GM19240 (cell line): Measurements from ENCODE around the gene MFAP4.

Experiments
- DNase-seq: peaks from one replicate; pipeline ENCODE4 v3.0.0; 2011; ENCODE audit warnings: low spot score; ENCODE audit not compliant: insufficient read length

Gene MFAP4, protein sequence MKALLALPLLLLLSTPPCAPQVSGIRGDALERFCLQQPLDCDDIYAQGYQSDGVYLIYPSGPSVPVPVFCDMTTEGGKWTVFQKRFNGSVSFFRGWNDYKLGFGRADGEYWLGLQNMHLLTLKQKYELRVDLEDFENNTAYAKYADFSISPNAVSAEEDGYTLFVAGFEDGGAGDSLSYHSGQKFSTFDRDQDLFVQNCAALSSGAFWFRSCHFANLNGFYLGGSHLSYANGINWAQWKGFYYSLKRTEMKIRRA

DNA sequence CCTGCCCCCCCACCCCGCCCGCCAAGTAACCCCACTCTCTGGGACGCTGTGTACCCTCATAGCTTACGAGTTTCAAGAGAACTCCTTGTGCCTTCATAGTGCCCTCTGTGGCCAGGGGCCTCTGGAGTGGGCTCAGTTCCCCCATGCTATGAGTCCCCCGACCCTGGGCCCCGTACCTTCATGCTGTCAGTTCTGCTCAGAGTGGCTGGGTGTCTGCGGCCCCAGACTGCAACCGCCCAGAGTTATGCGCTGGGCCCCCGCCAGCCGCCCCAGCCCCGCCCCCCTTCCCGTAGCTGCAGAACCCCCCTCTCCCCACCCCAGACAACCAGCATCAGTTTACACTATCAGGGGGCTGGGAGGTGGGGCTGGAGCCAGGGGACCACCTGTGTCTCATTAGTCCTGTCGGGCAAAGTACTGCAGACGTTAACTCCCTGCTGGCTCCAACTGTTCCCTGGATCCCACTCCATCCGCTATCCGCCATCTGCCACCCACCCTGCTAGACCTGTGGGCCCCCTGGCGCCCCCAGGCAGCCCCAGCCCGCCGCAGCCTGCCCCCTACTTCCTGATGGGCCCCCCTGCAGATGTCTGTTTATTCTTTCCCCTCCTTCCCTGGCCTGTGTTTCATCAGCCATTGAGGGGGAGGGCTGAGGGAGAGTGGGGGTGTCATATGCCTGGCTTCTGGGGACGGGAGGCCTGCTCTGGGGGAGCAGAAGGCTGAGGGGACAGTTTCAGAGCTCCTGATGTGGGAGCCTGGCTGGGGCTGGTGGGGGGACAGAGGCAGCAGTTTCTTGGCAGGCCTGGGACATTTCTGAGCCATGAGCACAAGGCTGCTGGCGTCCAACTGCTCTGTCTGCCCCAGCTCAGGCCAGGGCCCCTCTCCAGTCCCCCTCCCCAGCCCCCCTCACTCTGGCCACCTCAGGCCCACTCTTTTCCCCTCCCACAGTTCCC lies at the start of gene MFAP4:
Gene MFAP4 (minus strand): TSS at position 217 of the 947 bp plus-strand sequence. CDS start 35 bp downstream, at position 182.
- DNase-seq, result no peak

DNA sequence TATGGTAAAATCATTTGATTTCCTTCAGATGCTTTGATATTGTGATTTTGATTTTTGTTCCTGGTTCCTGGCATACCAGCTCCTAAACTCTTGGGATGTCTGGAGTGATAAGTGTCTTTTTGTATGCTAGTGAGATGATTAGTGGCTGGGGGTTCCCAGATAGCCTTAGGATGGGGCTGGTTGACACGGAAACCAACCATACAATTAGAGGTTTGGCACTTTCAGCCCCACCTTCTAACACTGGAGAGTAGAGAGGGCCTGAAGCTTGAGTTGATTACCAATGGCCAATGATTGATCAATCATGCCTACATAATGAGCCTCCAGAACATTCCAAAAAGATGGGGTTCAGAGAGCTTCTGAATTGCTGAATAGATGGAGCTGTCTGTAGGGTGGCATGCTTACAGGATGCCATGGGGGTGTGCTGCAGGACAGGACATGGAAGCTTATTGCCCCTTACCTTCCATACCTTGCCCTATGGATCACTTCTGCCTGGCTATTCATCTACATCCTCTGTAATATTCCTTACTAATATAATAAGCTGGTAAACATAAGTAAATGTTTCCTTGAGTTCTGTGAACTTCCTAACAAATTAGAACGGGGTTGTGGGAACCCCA lies 46.8 kb upstream of the MFAP4 start:
- no peak for DNase-seq

DNA sequence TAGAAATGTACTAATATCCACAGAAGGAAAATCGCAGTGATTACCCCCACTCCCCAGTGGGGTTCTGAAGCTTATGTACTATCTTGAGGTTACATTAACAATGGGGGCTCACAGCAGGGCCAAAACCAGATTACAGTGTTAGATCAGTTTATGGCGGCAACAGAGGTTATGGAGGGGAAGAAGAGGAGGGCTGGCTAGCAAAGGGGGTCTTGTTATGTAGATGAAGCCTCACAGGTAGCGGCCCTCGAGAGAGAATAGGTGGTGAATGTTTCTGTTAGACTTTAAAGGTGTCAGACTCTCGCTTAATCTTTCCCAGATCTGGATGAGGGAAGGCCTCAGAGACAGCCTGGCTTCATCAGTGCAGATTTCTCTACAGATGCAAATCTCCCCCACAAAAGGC lies 46.3 kb upstream of the MFAP4 start:
- DNase-seq, result no peak

DNA sequence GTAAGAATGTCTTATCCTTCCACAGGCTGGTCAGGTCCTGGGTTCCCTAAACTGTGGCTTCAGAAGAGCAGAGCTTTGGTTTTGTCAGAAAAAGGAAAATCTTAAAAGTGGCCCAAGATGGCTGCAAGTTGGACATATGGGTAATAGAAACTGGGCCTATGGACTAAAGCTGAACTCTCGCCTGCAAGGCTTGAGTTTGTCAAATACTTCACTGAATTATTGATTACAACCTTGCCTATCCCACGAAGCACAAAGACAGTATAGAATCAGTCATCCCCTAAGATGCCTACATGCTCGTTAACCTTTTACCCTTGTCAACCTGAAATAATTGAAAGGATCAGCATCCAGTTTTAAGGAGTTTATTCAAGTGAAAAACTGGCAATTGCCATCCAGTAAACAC lies 44.7 kb upstream of the MFAP4 start:
- no peak for DNase-seq

DNA sequence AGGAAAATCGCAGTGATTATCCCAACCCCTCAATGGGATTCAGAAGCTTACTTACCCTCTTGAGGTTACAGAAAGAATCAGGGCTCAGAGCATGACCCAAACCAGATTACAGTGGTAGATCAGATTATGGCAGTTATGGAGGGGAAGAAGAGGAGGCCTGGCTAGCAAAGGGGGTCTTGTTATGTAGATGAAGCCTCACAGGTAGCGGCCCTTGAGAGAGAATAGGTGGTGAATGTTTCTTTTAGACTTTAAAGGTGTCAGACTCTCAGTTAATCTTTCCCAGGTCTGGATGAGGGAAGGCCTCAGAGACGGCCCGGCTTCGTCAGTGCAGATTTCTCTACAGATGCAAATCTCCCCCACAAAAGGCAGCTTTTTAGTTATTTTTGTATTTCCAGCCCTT lies 39.6 kb upstream of the MFAP4 start:
- DNase-seq, result no peak

DNA sequence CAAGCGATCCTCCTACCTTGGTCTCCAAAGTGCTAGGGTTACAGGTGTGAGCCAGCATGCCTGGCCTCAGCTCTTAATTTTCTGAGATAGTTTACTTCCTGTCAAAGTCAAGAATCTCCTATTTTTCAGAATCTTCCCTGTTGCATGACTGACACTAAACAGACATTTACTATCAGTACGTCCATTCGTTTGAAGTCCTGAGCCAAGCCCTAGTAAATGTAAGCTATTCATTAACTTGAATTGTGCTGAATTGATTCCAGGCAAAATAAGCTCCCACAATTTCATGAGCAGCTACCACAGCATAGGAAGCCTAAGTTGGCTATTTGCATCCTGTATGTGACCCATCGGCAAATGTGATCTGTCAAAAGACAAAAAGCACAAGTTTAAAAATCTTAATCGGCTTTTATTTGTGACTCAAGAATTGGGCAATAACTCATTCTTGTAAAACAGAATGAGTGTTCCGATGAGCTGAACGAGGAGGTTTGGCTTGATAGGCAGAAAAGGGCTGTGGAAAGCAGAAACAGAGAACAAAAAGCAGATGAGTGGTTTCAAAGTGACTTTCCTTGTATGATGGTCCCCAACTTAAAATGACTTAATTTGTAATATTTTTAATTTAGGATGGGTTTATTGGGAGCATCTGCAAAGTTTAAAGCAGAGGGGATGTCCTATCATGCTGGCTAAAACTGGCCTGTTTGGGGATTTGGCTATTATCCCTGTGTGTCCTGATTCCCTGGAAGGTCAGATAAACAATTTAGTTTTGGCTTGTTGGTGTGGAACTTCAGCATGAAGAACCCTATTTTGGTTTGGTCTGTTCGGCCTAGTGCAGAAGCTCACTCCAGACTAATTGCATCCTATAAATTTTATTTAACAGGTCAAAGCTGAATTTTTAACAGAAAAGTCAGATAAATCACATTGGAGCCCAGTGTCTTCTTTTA lies 38.2 kb upstream of the MFAP4 start:
- no peak for DNase-seq

DNA sequence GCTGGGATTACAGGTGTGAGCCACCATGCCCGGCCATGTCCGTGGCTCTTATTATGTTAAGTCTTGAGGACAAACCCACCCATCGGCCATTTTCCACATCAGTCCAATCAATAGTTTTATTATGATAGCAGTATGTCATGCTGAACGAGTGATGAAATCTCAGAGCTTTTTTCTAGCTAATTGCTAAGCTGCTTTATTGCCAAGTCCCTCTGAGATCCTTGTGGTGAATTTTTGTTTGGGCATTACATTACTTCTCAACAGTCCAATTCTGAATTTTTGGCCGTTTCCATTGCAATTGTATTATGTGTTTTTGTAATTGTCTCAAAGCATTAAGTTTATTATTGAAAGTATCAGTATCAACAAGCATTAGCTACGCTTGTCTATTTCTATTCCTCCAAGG lies 34.9 kb upstream of the MFAP4 start:
- DNase-seq, result no peak

DNA sequence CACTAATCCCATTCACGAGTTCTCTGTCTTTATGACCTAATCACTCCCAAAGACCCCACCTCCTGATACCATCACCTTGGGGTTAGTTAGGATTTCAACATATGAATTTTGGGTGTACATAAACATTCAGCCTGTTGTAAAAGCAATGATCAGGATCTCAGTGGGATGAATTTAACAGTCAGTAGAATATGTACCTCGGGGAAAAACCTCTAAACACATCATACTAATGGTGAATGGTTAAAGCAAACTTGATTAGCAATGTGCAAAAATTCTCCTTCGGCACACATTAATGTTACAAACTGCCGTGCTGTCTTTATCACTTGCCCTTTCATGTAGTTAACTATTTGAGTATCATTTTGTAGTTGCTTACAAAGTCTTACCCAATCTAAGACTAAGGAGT lies 34.2 kb upstream of the MFAP4 start:
- DNase-seq, result no peak

DNA sequence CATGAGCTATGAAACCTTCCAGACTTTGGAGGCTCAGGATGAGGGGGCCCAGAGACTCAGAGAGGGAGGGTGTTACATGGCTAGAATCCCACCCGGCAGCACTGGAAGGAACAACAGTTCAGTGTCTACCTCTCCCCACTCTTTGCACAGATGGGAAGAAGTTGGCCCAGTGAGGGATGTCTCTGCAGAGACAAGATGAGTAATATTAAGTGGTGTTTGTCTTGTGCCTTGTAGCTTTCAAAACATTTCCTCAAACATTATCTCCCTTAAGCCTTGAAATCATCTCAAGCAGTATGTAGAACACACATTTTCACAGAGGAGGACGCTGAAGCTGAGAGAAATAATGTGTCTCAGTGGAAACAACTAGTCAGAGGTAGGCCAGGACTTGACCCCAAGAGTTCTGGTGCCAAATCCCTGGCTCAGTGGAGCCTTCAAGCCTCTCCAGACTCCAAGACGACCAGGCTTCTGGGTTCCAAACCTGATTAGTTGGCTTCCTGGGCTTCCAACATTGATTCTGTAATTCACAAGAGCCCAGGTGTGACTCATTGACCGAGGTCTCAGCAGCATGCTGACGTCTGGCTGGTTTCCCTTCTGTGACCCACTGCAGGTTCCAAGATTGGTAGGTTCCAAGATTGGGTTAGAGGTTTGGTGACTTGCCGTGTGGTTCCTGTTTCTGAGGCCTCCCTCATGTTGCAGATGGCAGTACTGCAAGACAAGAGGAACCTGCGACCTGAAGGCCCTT lies 31.4 kb upstream of the MFAP4 start:
- DNase-seq, result no peak

DNA sequence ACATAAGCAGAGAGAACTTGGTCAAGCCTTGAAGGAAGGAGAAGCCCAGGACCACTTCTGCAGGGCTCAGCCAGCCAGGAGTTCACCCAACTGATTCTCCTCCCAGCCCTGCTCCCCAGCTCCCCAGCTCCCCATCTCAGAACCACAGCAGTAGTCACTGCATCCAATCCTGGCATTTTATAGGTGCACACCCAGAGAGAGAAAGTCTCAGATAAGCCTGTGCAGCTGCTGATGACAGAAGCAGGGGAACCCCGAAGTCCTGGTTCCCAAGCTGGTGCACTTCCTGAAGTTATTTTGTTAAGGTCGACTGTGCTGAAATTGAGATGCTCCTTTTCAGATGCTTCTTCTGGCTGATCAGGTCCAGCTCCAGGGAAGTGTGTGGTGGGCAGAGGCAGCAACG lies 30.6 kb upstream of the MFAP4 start:
- no peak for DNase-seq

DNA sequence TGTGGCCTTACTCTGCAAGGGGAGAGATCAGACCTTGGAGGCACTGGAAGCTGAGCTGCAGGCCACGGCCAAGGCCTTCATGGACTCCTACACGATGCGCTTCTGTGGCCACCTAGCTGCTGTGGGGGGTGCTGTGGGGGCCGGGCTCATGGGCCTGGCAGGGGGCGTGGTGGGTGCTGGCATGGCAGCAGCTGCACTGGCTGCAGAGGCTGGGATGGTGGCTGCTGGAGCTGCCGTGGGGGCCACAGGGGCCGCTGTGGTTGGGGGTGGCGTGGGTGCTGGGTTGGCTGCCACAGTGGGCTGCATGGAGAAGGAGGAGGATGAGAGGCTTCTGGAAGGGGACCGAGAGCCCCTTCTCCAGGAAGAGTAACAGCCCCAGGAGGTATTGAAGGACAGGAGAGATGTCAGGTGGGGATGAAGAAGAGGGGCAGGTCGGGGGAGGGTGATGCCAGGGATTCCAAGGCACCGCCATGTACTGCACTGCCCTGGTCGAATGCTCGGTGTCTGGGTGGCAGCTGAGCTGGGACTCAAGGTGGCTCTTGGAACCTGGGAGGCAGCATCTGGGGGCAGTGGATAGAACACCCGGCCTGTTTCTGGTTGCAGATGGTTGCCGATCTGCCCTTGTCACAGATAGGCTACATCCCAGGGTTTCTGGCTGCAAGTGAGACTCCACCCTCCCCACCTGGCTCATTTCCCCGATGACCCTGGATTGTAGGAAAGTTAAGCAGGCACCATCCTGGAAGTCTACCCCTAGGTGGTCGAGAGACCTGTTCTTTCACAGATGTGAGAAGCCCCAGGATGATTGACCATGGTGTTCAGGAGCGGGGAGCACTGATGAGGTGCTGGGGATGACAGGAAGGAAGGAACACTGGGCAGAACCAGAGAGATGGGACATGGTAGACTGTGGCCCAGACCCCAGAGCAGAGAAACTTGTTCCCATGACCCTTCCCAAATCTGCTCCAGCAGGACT lies 29.1 kb upstream of the MFAP4 start:
- DNase-seq, result no peak

DNA sequence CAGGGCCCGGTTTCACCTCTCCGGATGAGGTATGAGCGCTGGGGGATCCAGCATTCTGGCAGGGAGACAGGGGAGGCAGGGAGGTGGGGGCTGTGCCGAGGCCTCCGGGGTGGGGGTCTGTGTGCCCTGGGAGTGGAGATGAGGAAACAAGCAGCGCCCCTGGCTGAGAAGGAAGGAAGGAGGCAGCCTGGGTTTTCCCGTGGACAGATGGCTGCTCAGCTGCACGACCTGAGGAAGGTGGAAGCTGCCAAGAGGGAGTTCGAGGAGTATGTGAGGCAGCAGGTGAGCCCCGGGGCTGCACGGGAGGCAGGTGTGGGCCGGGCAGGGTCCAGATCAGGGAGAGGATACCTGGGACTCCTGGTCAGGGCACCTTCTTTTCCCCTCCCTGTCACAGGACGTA lies 28.3 kb upstream of the MFAP4 start:
- no peak for DNase-seq

DNA sequence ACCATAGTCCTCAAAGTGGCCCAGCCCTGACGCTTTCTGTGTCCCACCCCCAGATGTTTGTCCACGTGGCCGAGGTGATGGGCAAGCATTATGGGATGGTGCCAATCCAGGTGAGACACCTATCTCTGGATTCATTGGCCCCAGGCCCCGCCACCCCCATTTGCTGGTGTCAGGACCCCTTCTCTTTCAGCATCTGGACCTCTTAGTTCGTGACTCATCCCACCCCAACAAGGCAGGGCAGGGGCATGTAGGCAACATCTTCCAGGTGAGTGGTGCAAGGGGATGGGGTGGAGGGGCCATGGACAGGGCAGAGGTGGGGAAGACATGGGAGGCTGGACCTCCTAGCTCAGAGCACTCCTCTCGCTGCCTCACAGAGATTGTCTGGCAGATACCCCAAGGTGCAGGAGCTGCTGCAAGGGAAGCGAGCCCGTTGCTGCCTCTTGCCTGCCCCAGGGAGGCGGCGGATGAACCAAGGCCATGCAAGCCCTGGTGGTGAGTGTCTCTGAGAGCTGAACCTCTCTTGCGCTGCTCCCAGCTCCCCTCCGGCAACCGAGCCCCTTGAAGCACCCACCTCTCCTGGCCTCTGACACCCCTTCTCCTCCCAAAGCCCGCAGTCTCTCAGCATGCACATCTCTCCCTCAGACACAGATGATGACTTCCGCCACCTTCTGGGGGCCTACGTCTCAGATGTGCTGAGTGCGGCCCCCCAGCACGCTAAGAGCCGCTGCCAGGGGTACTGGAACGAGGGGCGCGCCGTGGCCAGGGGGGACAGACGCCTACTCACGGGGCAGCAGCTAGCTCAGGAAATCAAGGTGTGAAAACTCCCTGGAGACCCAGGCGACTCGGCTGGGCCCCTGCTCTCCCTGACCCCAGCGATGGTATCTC lies 27.6 kb upstream of the MFAP4 start:
- no peak for DNase-seq

DNA sequence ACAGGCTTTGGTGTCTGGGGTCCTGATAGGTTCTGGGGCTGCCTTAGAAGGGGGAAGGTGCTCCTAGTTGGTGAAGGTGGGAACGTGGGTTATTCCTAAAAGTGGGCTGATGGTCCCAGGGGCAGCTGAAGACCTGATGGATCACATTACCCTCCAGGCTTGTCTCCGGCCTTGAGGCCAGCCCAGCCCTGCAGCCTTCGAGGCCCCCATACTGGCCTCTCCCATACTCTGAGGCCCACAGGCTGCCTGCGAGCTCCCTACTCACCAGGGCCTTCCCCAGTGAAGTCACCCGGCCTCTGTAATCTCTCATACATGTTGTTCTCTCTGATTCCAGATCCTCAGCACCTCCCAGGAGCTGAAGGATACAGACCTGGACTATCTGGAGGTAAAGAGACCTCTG lies 26.8 kb upstream of the MFAP4 start:
- no peak for DNase-seq

DNA sequence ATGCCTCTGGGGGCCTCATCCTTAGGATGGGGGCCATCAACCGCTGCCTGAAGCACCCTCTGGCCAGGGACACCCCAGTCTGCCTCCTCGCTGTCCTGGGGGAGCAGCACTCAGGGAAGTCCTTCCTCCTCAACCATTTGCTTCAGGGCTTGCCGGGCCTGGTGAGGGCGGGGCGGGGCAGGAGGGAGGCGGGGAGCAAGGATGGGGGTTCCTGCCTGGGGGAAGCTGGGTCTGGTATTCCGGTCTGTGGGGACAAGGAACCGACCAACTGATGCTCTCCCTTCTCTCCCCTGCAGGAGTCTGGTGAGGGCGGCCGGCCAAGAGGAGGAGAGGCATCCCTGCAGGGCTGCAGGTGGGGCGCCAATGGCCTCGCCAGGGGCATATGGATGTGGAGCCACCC lies 26.0 kb upstream of the MFAP4 start:
- no peak for DNase-seq

DNA sequence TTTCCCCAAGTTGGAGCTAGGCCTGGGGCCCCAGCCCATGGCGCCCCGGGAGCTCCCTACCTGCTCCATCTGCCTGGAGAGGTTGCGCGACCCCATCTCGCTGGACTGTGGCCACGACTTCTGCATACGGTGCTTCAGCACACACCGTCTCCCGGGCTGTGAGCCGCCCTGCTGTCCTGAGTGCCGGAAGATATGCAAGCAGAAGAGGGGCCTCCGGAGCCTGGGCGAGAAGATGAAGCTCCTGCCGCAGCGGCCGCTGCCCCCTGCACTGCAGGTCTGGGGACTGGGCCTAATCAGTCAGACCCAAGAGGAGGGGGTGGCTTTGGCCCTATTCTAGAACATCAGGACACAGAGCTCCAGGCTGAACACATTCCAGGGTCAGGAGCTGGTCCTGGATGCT lies 25.5 kb upstream of the MFAP4 start:
- DNase-seq, result no peak

DNA sequence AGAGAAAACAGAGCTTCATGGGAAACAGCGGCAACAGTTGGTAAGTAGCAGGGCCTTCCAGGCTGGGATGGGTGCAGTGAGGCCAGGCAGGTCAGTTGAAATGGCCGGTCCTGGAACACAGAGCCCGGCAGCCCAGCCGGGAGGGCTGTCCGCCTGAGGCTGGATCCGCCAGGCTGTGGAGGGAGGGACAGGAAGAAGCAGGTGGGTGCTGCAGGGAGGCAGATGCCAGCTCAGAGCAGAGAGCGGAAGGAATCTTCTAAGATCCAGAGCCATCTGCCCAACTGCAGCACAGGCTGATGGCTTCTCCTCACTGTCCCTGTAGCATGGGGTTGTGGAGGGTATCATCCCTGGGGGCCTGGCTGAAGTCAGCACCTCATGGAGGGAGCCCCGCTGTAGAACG lies 24.6 kb upstream of the MFAP4 start:
- DNase-seq, result no peak

DNA sequence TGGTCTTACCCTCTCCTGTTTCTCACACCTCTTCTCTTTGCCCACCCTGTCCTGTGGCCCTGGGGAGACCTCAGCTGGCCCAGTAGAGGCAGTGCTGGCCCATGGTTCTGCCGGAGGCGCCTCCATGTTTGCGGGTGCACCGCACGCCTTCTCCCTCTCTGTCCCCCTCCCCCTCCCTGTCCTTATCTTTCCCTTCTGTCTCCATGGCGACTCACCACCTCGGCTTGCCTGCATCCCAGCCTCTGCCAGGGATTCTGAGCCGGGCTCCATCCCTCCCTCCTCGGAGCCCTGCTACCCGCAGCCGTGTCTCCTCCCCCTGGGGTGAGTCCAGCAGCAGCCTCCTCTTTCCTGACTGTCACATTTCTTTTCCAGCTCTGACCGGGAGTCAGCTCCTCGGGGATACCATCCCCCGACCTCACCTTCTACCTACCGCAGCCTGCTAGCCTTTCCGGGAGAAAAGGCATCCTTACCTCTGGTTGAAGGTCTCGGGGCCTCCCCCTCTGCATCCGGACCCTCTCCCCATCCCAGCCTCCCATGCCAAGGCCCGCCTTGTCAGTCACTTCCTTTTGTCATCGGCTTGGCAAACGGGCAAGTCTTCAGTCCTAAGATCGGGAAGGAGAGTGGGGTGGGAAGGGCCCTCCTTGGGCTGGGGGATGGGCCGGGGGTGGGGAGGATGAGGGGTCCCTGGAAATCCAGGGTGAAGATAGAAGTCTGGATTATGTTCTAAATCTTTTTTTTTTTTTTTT lies 24.1 kb upstream of the MFAP4 start, which contains the start of gene RNF112:
Gene RNF112 (plus strand): TSS at position 358 of the 746 bp plus-strand sequence. CDS start 177 bp downstream, at position 535.
- DNase-seq, result no peak
